Measurements from ENCODE around the gene ACSL3. TPM values are rescaled to one million over a fixed set of nuclear protein-coding genes. Genes with fewer than 3 reads are reported as not detected.

Gene ACSL3
- total RNA-seq, 4 donors from 2014 or later: 38.4 to 57.3 (median 53.5) TPM

DNA sequence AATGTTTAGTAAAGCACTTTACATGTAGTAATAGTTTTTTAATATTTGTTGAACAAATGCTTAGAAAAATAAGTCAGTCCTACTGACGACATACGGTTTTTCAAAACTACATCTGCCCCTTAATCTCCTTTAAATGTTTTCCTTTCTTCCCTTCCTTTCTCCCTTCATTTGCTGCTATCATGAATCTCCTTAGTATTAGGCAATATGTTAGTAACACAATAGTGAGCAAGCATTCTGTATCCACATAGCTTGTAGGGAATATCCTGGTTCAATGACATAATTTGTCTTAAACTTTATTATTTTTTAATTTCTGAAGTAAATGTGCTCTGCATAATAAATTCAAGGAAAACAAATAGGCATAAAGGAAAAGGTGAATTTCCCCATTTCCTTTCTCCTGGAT lies 79.1 kb downstream of the ACSL3 start:
- Histone ChIP-seq H3K4me3 (no peak overlapping the region), H3K27me3 (no peaks in the 10 kb centered on the region)

DNA sequence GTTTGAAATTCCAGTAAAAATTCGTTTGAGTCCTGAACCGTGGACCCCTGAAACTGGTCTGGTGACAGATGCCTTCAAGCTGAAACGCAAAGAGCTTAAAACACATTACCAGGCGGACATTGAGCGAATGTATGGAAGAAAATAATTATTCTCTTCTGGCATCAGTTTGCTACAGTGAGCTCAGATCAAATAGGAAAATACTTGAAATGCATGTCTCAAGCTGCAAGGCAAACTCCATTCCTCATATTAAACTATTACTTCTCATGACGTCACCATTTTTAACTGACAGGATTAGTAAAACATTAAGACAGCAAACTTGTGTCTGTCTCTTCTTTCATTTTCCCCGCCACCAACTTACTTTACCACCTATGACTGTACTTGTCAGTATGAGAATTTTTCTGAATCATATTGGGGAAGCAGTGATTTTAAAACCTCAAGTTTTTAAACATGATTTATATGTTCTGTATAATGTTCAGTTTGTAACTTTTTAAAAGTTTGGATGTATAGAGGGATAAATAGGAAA lies 80.7 kb downstream of the ACSL3 start:
- Histone ChIP-seq H3K36me3 (peaks cover 0 to 52% (median 0%) of the 10 kb centered on the region in 3 donors), H3K27me3 (no peaks in the 10 kb centered on the region), H3K4me1 (peaks cover 0 to 12% (median 5%) of the 10 kb centered on the region in 4 donors), H3K4me3 (no peak overlapping the region), H3K9me3 (peaks cover 0 to 28% (median 9%) of the 10 kb centered on the region in 4 donors), H3K27ac (no peak overlapping the region)
- DNase-seq (ENCODE audit: low spot score in 2 of 2): no peak
- TF ChIP-seq POLR2A (IDR thresholded peaks at IDR 0.05): no peak
- TF ChIP-seq, protein P1, sequence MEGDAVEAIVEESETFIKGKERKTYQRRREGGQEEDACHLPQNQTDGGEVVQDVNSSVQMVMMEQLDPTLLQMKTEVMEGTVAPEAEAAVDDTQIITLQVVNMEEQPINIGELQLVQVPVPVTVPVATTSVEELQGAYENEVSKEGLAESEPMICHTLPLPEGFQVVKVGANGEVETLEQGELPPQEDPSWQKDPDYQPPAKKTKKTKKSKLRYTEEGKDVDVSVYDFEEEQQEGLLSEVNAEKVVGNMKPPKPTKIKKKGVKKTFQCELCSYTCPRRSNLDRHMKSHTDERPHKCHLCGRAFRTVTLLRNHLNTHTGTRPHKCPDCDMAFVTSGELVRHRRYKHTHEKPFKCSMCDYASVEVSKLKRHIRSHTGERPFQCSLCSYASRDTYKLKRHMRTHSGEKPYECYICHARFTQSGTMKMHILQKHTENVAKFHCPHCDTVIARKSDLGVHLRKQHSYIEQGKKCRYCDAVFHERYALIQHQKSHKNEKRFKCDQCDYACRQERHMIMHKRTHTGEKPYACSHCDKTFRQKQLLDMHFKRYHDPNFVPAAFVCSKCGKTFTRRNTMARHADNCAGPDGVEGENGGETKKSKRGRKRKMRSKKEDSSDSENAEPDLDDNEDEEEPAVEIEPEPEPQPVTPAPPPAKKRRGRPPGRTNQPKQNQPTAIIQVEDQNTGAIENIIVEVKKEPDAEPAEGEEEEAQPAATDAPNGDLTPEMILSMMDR (IDR thresholded peaks at IDR 0.05): no peak
- no peak for TF ChIP-seq EP300 (IDR thresholded peaks at IDR 0.05)
- 92 to 95% methylated on average over 7 of the region's 7 CpGs for WGBS, 2 donors

More for the DNA sequence above, 79.1 kb downstream of the ACSL3 start:
- peaks cover 0 to 68% (median 8%) of the 10 kb centered on the region in 3 donors for H3K36me3 ChIP-seq
- no peak for TF ChIP-seq POLR2A (IDR thresholded peaks at IDR 0.05)
- no peak for TF ChIP-seq EP300 (IDR thresholded peaks at IDR 0.05)
- TF ChIP-seq, protein P1 (IDR thresholded peaks at IDR 0.05): no peak
- DNase-seq (ENCODE audit: low spot score in 2 of 2): no peak
- H3K9me3 ChIP-seq: peaks cover 0 to 30% (median 9%) of the 10 kb centered on the region in 4 donors
- H3K27ac ChIP-seq: no peak overlapping the region
- peaks cover 0 to 12% (median 5%) of the 10 kb centered on the region in 4 donors for H3K4me1 ChIP-seq
- 94 to 98% methylated on average over 2 of the region's 2 CpGs for WGBS, 2 donors

DNA sequence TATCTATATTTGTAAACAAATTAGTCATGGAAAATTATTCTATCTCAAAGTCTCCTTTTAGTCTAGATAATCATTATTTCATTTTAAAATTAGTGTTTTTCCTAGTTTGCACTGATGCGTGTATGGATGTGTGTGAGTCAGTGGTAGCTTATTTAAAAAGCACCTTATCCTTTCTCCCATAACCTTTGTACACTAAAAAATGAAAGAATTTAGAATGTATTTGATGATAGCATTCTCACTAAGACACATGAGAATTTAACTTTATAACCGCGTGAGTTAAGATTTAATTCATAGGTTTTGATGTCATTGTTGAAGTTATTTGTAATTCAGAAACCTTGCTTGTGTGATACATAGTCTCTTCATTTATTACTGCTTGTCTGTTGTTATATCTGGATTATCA lies 81.7 kb downstream of the ACSL3 start:
- no peak for TF ChIP-seq EP300 (IDR thresholded peaks at IDR 0.05)
- no peak for TF ChIP-seq POLR2A (IDR thresholded peaks at IDR 0.05)
- TF ChIP-seq, protein P1 (IDR thresholded peaks at IDR 0.05): no peak
- peaks cover 0 to 20% (median 7%) of the 10 kb centered on the region in 4 donors for H3K9me3 ChIP-seq
- H3K4me1 ChIP-seq: peaks cover 0 to 12% (median 5%) of the 10 kb centered on the region in 4 donors
- H3K4me3 ChIP-seq: no peak overlapping the region
- no peak for DNase-seq (ENCODE audit: low spot score in 2 of 2)
- no peak overlapping the region for H3K27ac ChIP-seq
- peaks cover 0 to 42% (median 0%) of the 10 kb centered on the region in 3 donors for H3K36me3 ChIP-seq
- no peaks in the 10 kb centered on the region for H3K27me3 ChIP-seq
- WGBS, 2 donors: 94 to 95% methylated on average over 3 of the region's 3 CpGs

DNA sequence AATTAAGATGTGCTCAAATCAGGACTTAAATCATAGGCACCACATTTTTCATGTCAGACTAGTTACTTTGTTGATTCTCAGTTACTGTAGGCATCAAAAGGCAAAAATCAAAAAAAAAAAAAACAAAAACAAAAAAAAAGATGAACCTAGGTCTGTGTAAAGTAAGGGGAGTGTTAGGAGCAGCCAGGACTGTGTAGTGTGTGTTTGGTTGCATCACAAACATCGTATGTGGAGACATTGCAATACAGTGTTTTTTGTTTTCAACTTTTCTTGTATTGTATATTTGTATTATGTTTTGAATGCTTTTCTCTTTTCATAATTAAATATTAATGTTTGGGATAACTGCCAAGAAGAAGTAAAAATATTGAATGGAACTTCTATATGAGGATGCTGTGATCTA lies 82.1 kb downstream of the ACSL3 start:
- H3K36me3 ChIP-seq: peaks cover 0 to 38% (median 0%) of the 10 kb centered on the region in 3 donors
- H3K9me3 ChIP-seq: peaks cover 0 to 16% (median 5%) of the 10 kb centered on the region in 4 donors
- DNase-seq (ENCODE audit: low spot score in 2 of 2): no peak
- H3K4me1 ChIP-seq: peaks cover 0 to 12% (median 5%) of the 10 kb centered on the region in 4 donors
- no peak overlapping the region for H3K4me3 ChIP-seq
- H3K27me3 ChIP-seq: no peaks in the 10 kb centered on the region
- WGBS, 2 donors: 55 to 57% methylated on average over 1 of the region's 1 CpG
- TF ChIP-seq EP300 (IDR thresholded peaks at IDR 0.05) (no peak), POLR2A (IDR thresholded peaks at IDR 0.05) (no peak)
- TF ChIP-seq, protein P1 (IDR thresholded peaks at IDR 0.05): no peak
- H3K27ac ChIP-seq: no peak overlapping the region

DNA sequence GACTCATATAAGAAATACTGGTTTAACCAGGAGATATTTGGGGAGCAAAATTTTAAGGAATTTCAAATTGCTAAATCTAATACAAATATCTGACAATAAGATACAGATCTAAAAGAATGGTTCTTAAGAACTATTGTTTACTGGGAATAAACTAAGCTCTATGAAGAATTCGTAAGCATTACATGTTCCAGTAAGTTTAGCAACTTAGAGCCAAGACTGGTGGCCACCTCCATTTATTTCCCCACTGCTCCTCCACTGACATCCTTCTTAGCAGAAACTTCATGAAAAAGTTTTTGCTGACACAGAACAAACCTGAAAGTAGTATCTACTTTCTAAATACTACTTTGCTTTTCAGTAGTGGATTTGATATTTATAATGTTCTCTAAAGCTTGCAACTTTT lies 83.0 kb downstream of the ACSL3 start:
- no peak for DNase-seq (ENCODE audit: low spot score in 2 of 2)
- peaks cover 0 to 12% (median 5%) of the 10 kb centered on the region in 4 donors for H3K4me1 ChIP-seq
- H3K27me3 ChIP-seq: no peaks in the 10 kb centered on the region
- TF ChIP-seq POLR2A (IDR thresholded peaks at IDR 0.05) (no peak), EP300 (IDR thresholded peaks at IDR 0.05) (no peak)
- TF ChIP-seq, protein P1 (IDR thresholded peaks at IDR 0.05): no peak
- H3K27ac ChIP-seq: peak overlapping the region in 1 of 4 donors; percentile 3
- H3K4me3 ChIP-seq: no peak overlapping the region
- H3K9me3 ChIP-seq: peaks cover 0 to 7% (median 1%) of the 10 kb centered on the region in 4 donors
- WGBS, 2 donors: 10 to 35% methylated on average over 1 of the region's 1 CpG
- peaks cover 0 to 30% (median 0%) of the 10 kb centered on the region in 3 donors for H3K36me3 ChIP-seq
